ENCODE results near the gene LRRN4. TPM values are rescaled to one million over a fixed set of nuclear protein-coding genes. Genes with fewer than 3 reads are reported as not detected.

The LRRN4 gene
- total RNA-seq, 2 experiments from 2014 or later: 0.08 to 0.17 TPM

DNA sequence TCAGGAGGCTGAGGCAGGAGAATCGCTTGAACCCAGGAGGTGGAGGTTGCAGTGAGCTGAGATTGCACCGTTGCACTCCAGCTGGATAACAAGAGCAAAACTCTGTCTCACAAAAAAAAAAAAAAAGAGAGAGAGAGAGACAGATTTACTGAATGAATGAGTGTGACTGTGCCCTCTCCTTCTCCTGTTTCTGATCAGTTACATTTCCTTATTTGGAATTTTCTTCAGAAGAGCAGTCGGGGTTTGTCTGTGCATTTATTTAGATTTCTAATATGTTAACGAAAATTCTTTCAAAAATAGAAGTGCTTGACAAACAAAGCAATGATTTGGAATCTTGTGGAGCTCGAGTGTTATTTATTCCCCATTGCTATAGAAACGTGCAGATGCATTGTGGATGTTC is 6.4 kb upstream of the LRRN4 start:
- Mint-ChIP-seq H3K4me1 (ENCODE audit: low read depth) (peaks cover 4% of the 10 kb centered on the region), H3K36me3 (ENCODE audit: low read depth) (no peaks in the 10 kb centered on the region), H3K9me3 (no peaks in the 10 kb centered on the region), H3K27me3 (peaks cover 12% of the 10 kb centered on the region), H3K4me3 (no peak overlapping the region), H3K27ac (no peak overlapping the region)
- CTCF ChIA-PET: no interaction called here
- no peak overlapping the region for H3K4me3 ChIP-seq (ENCODE audit: low read length)
- no peak for DNase-seq
- no peak overlapping the region for H3K27ac ChIP-seq (ENCODE audit: low read depth in 1 of 2, low read length in 2 of 2)
- H3K27me3 ChIP-seq (ENCODE audit: control insufficient read depth in 1 of 2, insufficient read depth in 2 of 2, low read length in 2 of 2): peaks cover 0 to 4% of the 10 kb centered on the region in 2 experiments
- no peak for ATAC-seq (ENCODE audit: poor library complexity)
- POLR2A ChIA-PET: no interaction called here
- TF ChIP-seq, protein P1, sequence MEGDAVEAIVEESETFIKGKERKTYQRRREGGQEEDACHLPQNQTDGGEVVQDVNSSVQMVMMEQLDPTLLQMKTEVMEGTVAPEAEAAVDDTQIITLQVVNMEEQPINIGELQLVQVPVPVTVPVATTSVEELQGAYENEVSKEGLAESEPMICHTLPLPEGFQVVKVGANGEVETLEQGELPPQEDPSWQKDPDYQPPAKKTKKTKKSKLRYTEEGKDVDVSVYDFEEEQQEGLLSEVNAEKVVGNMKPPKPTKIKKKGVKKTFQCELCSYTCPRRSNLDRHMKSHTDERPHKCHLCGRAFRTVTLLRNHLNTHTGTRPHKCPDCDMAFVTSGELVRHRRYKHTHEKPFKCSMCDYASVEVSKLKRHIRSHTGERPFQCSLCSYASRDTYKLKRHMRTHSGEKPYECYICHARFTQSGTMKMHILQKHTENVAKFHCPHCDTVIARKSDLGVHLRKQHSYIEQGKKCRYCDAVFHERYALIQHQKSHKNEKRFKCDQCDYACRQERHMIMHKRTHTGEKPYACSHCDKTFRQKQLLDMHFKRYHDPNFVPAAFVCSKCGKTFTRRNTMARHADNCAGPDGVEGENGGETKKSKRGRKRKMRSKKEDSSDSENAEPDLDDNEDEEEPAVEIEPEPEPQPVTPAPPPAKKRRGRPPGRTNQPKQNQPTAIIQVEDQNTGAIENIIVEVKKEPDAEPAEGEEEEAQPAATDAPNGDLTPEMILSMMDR (IDR thresholded peaks at IDR 0.05): no peak
- intact Hi-C loops (cut with DNase I, micrococcal nuclease): no loop called here
- no peaks in the 10 kb centered on the region for H3K9me3 ChIP-seq (ENCODE audit: control insufficient read depth in 1 of 2, insufficient read depth in 1 of 2, low read length in 2 of 2)
- no peaks in the 10 kb centered on the region for H3K36me3 ChIP-seq (ENCODE audit: insufficient read depth, low read length)
- no peaks in the 10 kb centered on the region for H3K4me1 ChIP-seq (ENCODE audit: insufficient read depth, low read length)

DNA sequence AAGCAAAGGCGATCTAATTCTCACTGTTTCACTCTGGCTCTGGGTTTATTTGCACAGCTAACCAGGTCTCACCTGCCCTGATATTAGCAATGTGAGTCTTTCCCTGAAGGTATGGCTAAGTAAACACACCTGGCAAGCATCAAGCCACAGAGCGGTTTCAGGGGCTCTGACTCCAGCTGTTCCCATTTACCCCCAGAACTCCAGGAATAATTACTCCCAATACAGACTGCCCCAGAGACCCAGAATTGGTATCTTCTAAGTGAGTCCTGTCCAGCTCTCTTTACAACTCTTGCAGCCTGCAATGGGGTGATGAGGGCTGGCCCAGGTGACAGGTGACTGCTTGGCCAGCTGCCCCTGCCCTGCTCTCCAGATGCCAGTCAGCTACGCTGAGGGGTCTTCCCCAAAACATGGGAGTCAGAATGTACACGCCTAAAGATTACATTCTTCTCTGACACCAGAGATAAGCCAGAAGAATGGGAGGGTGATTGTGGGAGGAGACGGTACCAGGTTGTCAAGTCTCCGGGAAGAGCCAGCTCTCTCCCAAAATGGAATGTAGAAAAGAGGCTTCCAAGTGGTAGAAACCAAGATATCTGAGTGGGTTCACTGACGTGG is 4.9 kb upstream of the LRRN4 start:
- Mint-ChIP-seq H3K36me3 (ENCODE audit: low read depth) (no peaks in the 10 kb centered on the region), H3K27me3 (peaks cover 23% of the 10 kb centered on the region), H3K4me1 (ENCODE audit: low read depth) (peaks cover 4% of the 10 kb centered on the region), H3K4me3 (no peak overlapping the region), H3K9me3 (no peaks in the 10 kb centered on the region), H3K27ac (no peak overlapping the region)
- ATAC-seq (ENCODE audit: poor library complexity) (no peak), DNase-seq (no peak)
- TF ChIP-seq, protein P1 (IDR thresholded peaks at IDR 0.05): no peak
- Histone ChIP-seq H3K4me3 (ENCODE audit: low read length) (no peak overlapping the region), H3K36me3 (ENCODE audit: insufficient read depth, low read length) (no peaks in the 10 kb centered on the region), H3K9me3 (ENCODE audit: control insufficient read depth in 1 of 2, insufficient read depth in 1 of 2, low read length in 2 of 2) (no peaks in the 10 kb centered on the region), H3K4me1 (ENCODE audit: insufficient read depth, low read length) (no peaks in the 10 kb centered on the region), H3K27ac (ENCODE audit: low read depth in 1 of 2, low read length in 2 of 2) (no peak overlapping the region), H3K27me3 (ENCODE audit: control insufficient read depth in 1 of 2, insufficient read depth in 2 of 2, low read length in 2 of 2) (peaks cover 0 to 6% of the 10 kb centered on the region in 2 experiments)
- ChIA-PET POLR2A (no interaction called here), CTCF (no interaction called here)
- intact Hi-C loops (cut with DNase I, micrococcal nuclease): no loop called here

DNA sequence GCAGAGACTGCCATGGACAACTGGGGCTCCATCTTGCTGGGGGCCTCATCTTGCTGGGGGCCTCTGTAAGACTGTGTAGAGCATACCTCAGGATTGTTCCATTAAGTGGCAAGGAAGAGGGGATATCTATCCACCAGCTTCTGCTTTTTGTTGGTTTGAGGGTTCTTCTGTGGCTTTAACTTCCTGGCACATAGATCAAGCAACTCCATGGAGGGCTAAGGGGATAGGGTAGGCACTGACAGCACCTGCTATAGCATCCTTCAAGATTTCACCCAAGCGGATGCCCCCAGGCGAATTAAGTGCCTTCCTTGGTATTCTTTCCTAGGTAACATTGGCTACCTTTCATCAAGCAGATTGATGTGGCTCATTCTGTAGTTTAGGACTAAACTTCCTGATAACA is 3.8 kb upstream of the LRRN4 start:
- Mint-ChIP-seq H3K4me3 (no peak overlapping the region), H3K27me3 (peaks cover 32% of the 10 kb centered on the region), H3K9me3 (no peaks in the 10 kb centered on the region), H3K27ac (no peak overlapping the region), H3K36me3 (ENCODE audit: low read depth) (no peaks in the 10 kb centered on the region), H3K4me1 (ENCODE audit: low read depth) (peaks cover 4% of the 10 kb centered on the region)
- H3K36me3 ChIP-seq (ENCODE audit: insufficient read depth, low read length): no peaks in the 10 kb centered on the region
- POLR2A ChIA-PET: no interaction called here
- no peak overlapping the region for H3K4me3 ChIP-seq (ENCODE audit: low read length)
- DNase-seq (no peak), ATAC-seq (ENCODE audit: poor library complexity) (no peak)
- CTCF ChIA-PET: no interaction called here
- peaks cover 11 to 13% of the 10 kb centered on the region in 2 experiments for H3K27me3 ChIP-seq (ENCODE audit: control insufficient read depth in 1 of 2, insufficient read depth in 2 of 2, low read length in 2 of 2)
- intact Hi-C loops (cut with DNase I, micrococcal nuclease): no loop called here
- no peaks in the 10 kb centered on the region for H3K9me3 ChIP-seq (ENCODE audit: control insufficient read depth in 1 of 2, insufficient read depth in 1 of 2, low read length in 2 of 2)
- H3K27ac ChIP-seq (ENCODE audit: low read depth in 1 of 2, low read length in 2 of 2): no peak overlapping the region
- TF ChIP-seq, protein P1 (IDR thresholded peaks at IDR 0.05): no peak
- H3K4me1 ChIP-seq (ENCODE audit: insufficient read depth, low read length): no peaks in the 10 kb centered on the region
